ENCODE results near the gene HTRA3.

Gene HTRA3

DNA sequence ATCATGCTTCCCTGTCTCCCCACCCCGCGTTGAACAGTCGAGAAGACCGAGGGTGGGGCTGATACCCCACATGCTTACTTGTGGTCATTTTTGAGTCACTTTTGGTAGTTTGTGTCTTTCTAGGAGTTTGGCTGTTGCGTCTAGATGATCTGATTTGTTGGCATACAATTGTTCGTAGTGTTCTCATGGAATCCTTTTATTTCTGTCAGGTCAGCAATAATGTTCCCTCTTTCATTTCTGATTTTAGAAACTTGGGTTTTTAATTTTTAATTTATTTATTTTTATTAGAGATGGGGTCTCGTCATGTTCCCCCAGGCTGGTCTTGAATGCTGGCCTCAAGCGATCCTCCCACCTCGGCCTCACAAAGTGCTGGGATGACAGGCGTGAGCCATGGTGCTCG, 39.5 kb upstream of the HTRA3 start:
- TF ChIP-seq EZH2phosphoT487 (conservative IDR thresholded peaks at IDR 0.05; ENCODE audit: low read length) = no peak
- TF ChIP-seq, protein P1, sequence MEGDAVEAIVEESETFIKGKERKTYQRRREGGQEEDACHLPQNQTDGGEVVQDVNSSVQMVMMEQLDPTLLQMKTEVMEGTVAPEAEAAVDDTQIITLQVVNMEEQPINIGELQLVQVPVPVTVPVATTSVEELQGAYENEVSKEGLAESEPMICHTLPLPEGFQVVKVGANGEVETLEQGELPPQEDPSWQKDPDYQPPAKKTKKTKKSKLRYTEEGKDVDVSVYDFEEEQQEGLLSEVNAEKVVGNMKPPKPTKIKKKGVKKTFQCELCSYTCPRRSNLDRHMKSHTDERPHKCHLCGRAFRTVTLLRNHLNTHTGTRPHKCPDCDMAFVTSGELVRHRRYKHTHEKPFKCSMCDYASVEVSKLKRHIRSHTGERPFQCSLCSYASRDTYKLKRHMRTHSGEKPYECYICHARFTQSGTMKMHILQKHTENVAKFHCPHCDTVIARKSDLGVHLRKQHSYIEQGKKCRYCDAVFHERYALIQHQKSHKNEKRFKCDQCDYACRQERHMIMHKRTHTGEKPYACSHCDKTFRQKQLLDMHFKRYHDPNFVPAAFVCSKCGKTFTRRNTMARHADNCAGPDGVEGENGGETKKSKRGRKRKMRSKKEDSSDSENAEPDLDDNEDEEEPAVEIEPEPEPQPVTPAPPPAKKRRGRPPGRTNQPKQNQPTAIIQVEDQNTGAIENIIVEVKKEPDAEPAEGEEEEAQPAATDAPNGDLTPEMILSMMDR (IDR thresholded peaks at IDR 0.05; ENCODE audit: insufficient read depth, low read length, poor library complexity, severe bottlenecking) = no peak
- Histone ChIP-seq H3K36me3 (ENCODE audit: low read length) (no peaks in the 10 kb centered on the region), H3F3A (ENCODE audit: insufficient read depth) (0 out of 2 replicates have a peak, but pooled peaks cover 7% of the 10 kb centered on the region), H3K4me2 (ENCODE audit: low read depth, low read length, poor library complexity, severe bottlenecking) (no peak overlapping the region), H4K20me1 (ENCODE audit: low read depth, low read length) (no peaks in the 10 kb centered on the region), H3K27me3 (ENCODE audit: low read length) (no peaks in the 10 kb centered on the region), H3K9me2 (replicated peaks; ENCODE audit: insufficient read depth, low read length) (no peaks in the 10 kb centered on the region), H2AFZ (ENCODE audit: low read depth, low read length, severe bottlenecking) (no peak overlapping the region), H3K79me2 (ENCODE audit: insufficient read depth, low read length) (no peaks in the 10 kb centered on the region), H3K4me3 (ENCODE audit: insufficient read depth, low read length, poor library complexity, severe bottlenecking) (no peak overlapping the region), H3K9me3 (ENCODE audit: insufficient read depth, low read length) (no peaks in the 10 kb centered on the region), H3K9ac (ENCODE audit: low read length) (no peak overlapping the region), H3K27ac (ENCODE audit: low read depth, low read length) (no peak overlapping the region)

DNA sequence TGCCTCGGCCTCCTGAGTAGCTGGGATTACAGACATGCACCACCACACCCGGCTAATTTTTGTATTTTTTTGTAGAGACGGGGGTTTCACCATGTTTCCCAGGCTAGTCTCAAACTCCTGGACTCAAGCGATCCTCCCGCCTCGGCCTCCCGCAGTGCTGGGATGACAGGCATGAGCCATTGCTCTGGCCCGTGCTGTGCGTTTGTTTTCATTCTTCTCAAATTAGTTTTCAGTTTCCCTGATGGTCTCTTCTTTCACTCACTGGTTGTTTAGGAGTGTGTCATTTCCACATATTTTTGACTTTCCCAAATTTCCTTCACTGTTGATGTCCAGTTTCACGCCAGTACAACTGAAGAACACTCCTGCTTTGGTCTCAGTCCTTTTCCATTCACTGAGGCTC, 38.7 kb upstream of the HTRA3 start:
- Histone ChIP-seq H3F3A (ENCODE audit: insufficient read depth) (0 out of 2 replicates have a peak, but pooled peaks cover 7% of the 10 kb centered on the region), H2AFZ (ENCODE audit: low read depth, low read length, severe bottlenecking) (no peak overlapping the region), H3K79me2 (ENCODE audit: insufficient read depth, low read length) (no peaks in the 10 kb centered on the region), H3K9me2 (replicated peaks; ENCODE audit: insufficient read depth, low read length) (no peaks in the 10 kb centered on the region), H3K4me2 (ENCODE audit: low read depth, low read length, poor library complexity, severe bottlenecking) (no peak overlapping the region), H4K20me1 (ENCODE audit: low read depth, low read length) (no peaks in the 10 kb centered on the region), H3K27me3 (ENCODE audit: low read length) (no peaks in the 10 kb centered on the region), H3K27ac (ENCODE audit: low read depth, low read length) (no peak overlapping the region), H3K36me3 (ENCODE audit: low read length) (no peaks in the 10 kb centered on the region), H3K4me3 (ENCODE audit: insufficient read depth, low read length, poor library complexity, severe bottlenecking) (no peak overlapping the region), H3K9ac (ENCODE audit: low read length) (no peak overlapping the region), H3K9me3 (ENCODE audit: insufficient read depth, low read length) (no peaks in the 10 kb centered on the region)
- TF ChIP-seq, protein P1 (IDR thresholded peaks at IDR 0.05; ENCODE audit: insufficient read depth, low read length, poor library complexity, severe bottlenecking) = no peak
- no peak for TF ChIP-seq EZH2phosphoT487 (conservative IDR thresholded peaks at IDR 0.05; ENCODE audit: low read length)

DNA sequence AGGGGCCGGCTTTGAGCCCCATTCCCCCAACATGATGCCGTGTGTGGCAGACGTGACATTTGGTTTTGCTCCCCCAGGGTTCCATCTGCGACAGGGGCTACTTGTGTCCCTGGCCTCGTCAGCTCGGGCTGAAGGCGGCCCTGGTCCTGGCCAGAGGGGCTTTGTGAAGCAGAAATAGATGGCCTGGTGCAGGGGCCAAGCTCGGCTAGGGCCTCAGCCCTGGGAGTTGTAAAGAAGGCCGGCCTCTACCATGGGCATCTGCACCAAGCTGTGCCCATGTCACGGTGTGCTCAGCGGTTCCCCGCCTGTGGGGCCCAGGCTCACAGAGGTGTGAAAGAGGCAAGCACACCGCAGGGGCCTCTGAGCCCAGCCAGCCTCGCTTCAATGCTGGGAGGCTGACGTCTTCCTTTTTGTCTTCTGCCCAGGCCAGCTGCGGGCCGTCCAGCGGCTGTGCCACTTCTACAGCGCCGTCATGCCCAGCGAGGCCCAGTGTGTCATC, 38.0 kb upstream of the HTRA3 start:
- H4K20me1 ChIP-seq (ENCODE audit: low read depth, low read length) = no peaks in the 10 kb centered on the region
- TF ChIP-seq EZH2phosphoT487 (conservative IDR thresholded peaks at IDR 0.05; ENCODE audit: low read length) = no peak
- TF ChIP-seq, protein P1 (IDR thresholded peaks at IDR 0.05; ENCODE audit: insufficient read depth, low read length, poor library complexity, severe bottlenecking) = no peak
- 0 out of 2 replicates have a peak, but pooled peaks cover 7% of the 10 kb centered on the region for H3F3A ChIP-seq (ENCODE audit: insufficient read depth)
- no peaks in the 10 kb centered on the region for H3K79me2 ChIP-seq (ENCODE audit: insufficient read depth, low read length)
- no peaks in the 10 kb centered on the region for H3K9me2 ChIP-seq (replicated peaks; ENCODE audit: insufficient read depth, low read length)
- no peaks in the 10 kb centered on the region for H3K36me3 ChIP-seq (ENCODE audit: low read length)
- H3K9me3 ChIP-seq (ENCODE audit: insufficient read depth, low read length) = no peaks in the 10 kb centered on the region
- H3K4me2 ChIP-seq (ENCODE audit: low read depth, low read length, poor library complexity, severe bottlenecking) = no peak overlapping the region
- no peak overlapping the region for H3K9ac ChIP-seq (ENCODE audit: low read length)
- H3K27ac ChIP-seq (ENCODE audit: low read depth, low read length) = no peak overlapping the region
- no peak overlapping the region for H3K4me3 ChIP-seq (ENCODE audit: insufficient read depth, low read length, poor library complexity, severe bottlenecking)
- no peaks in the 10 kb centered on the region for H3K27me3 ChIP-seq (ENCODE audit: low read length)
- no peak overlapping the region for H2AFZ ChIP-seq (ENCODE audit: low read depth, low read length, severe bottlenecking)

All from SU-DHL-6 (cell line).